CD14-positive monocyte (primary cell): ENCODE data around the gene KCNQ1. TPM values are rescaled to one million over a fixed set of nuclear protein-coding genes. Genes with fewer than 3 reads are reported as not detected.
A peak's percentile ranks its signal among the peaks of the same experiment; 100 is the strongest.

Source experiments
- DNase-seq, 3 donors: peaks; one replicate each; pipeline ENCODE4 v3.0.0-alpha.2; 2011 to 2022
- H2AFZ ChIP-seq: 2 replicates; pipeline ENCODE4 v1.6.0; 2012; ENCODE audit warnings: mild to moderate bottlenecking, low read depth, low read length, inconsistent platforms; ENCODE audit not compliant: insufficient read depth, poor library complexity, severe bottlenecking
- H3K27ac ChIP-seq, 2 donors: 1 replicate in 1 of 2; 2 replicates in 1 of 2; pipeline ENCODE4 v1.5.1; 2012 to 2013; ENCODE audit warnings: low read length in 2 of 2, control low read depth in 1 of 2, inconsistent platforms in 1 of 2, low read depth in 1 of 2, mild to moderate bottlenecking in 1 of 2
- H3K27me3 ChIP-seq, 2 donors: one replicate each; pipeline versions ENCODE4 v1.6.0 to v1.6.1; 2011 to 2013; ENCODE audit warnings: low read length in 2 of 2; ENCODE audit not compliant: control insufficient read depth in 2 of 2, insufficient read depth in 2 of 2
- H3K36me3 ChIP-seq, 2 donors: replicated peaks in 1 of 2; 1 replicate in 1 of 2; 2 replicates in 1 of 2; pipeline versions ENCODE4 v1.5.1 to v1.6.1; 2012 to 2013; ENCODE audit warnings: low read length in 2 of 2, control low read depth in 1 of 2, inconsistent platforms in 1 of 2, mild to moderate bottlenecking in 1 of 2; ENCODE audit not compliant: insufficient read depth in 2 of 2, control insufficient read depth in 1 of 2
- H3K4me1 ChIP-seq, 2 donors: 1 replicate in 1 of 2; 2 replicates in 1 of 2; pipeline versions ENCODE4 v1.5.1 to v1.6.1; 2012 to 2013; ENCODE audit warnings: low read length in 2 of 2, control low read depth in 1 of 2, inconsistent platforms in 1 of 2, mild to moderate bottlenecking in 1 of 2, moderate library complexity in 1 of 2; ENCODE audit not compliant: insufficient read depth in 2 of 2, control insufficient read depth in 1 of 2
- H3K4me2 ChIP-seq: replicated peaks from 2 replicates; pipeline ENCODE3; 2012; ENCODE audit warnings: low read length, moderate library complexity, mild to moderate bottlenecking; ENCODE audit not compliant: poor library complexity, severe bottlenecking; ENCODE audit errors: extremely low read depth
- H3K4me3 ChIP-seq, 3 experiments: fragments of 200-600 bp in 1 of 3; sonication (generic) in 1 of 3; replicated peaks in 1 of 3; 1 replicate in 2 of 3; 2 replicates in 1 of 3; pipeline ENCODE4 v1.5.1; 2011 to 2013; ENCODE audit warnings: low read length in 3 of 3, mild to moderate bottlenecking in 3 of 3, control low read depth in 2 of 3, low read depth in 2 of 3, inconsistent platforms in 1 of 3, moderate library complexity in 1 of 3
- H3K79me2 ChIP-seq: 2 replicates; pipeline ENCODE4 v1.6.0; 2012; ENCODE audit warnings: mild to moderate bottlenecking, control low read depth, inconsistent platforms, low read length, moderate library complexity; ENCODE audit not compliant: insufficient read depth
- H3K9ac ChIP-seq: 2 replicates; pipeline ENCODE4 v1.6.0; 2017; ENCODE audit warnings: low read length, mild to moderate bottlenecking; ENCODE audit not compliant: insufficient read depth, poor library complexity, severe bottlenecking
- H3K9me3 ChIP-seq, 2 donors: replicated peaks in 1 of 2; 1 replicate in 1 of 2; 2 replicates in 1 of 2; pipeline versions ENCODE4 v1.5.1 to v1.6.1; 2012 to 2013; ENCODE audit warnings: low read length in 2 of 2, control low read depth in 1 of 2; ENCODE audit not compliant: control insufficient read depth in 1 of 2, insufficient read depth in 1 of 2
- H4K20me1 ChIP-seq: 2 replicates; pipeline ENCODE4 v1.6.0; 2012; ENCODE audit warnings: mild to moderate bottlenecking, low read length, control low read depth, moderate library complexity; ENCODE audit not compliant: insufficient read depth
- H3K27ac Mint-ChIP-seq, 7 donors: one replicate each; pipeline ENCODE4 v1.8.0; 2020; ENCODE audit warnings: mild to moderate bottlenecking in 7 of 7, mixed read lengths in 7 of 7, moderate library complexity in 6 of 7, inconsistent platforms in 2 of 7
- H3K27me3 Mint-ChIP-seq, 3 donors: one replicate each; pipeline ENCODE4 v1.8.0; 2021 to 2022; ENCODE audit warnings: low read depth in 3 of 3, mild to moderate bottlenecking in 3 of 3, mixed read lengths in 3 of 3, moderate library complexity in 3 of 3, inconsistent platforms in 1 of 3
- H3K36me3 Mint-ChIP-seq, 2 donors: one replicate each; pipeline ENCODE4 v1.8.0; 2020; ENCODE audit warnings: mixed read lengths in 2 of 2, inconsistent platforms in 1 of 2, mild to moderate bottlenecking in 1 of 2
- H3K4me1 Mint-ChIP-seq: one replicate; pipeline ENCODE4 v1.8.0; 2020; ENCODE audit warnings: mild to moderate bottlenecking, mixed read lengths
- H3K4me3 Mint-ChIP-seq, 2 donors: one replicate each; pipeline ENCODE4 v1.8.0; 2020; ENCODE audit warnings: mild to moderate bottlenecking in 2 of 2, mixed read lengths in 2 of 2, moderate library complexity in 1 of 2
- H3K9me3 Mint-ChIP-seq, 7 donors: one replicate each; pipeline ENCODE4 v1.8.0; 2020 to 2022; ENCODE audit warnings: mixed read lengths in 7 of 7, mild to moderate bottlenecking in 6 of 7, moderate library complexity in 6 of 7, inconsistent platforms in 2 of 7
- WGBS: methylation state at CpG from one replicate; pipeline ENCODE4 v1.1.5; 2013; ENCODE audit warnings: missing lambda C conversion rate; ENCODE audit not compliant: insufficient coverage; 5-methylcytosine and 5-hydroxymethylcytosine counted together
- intact Hi-C, 2 donors: fragments of 100-400 bp; cut with micrococcal nuclease; formaldehyde crosslinking; loops; one replicate each; pipeline versions ENCODE4 v1.15.0 to v1.15.1; 2023
- polyA plus RNA-seq, 3 donors: library from polyadenylated mRNA; depleted of rRNA in 1 of 3; unstranded in 2 of 3; stranded (reverse) in 1 of 3; fragments of 300-500 nt in 2 of 3; fragments of >200 nt in 1 of 3; fragmentation: Illumina TruSeq in 2 of 3; gene quantifications; 1 replicate in 2 of 3; 2 replicates in 1 of 3; pipeline ENCODE4 v1.2.3, GENCODE V29; 2012 to 2021
- TF ChIP-seq, protein P1 (sequence below): fragments of 200-600 bp; IDR thresholded peaks from one replicate; pipeline ENCODE4 v1.8.0; 2022; ENCODE audit warnings: antibody characterized with exemption, mild to moderate bottlenecking

KCNQ1 gene
- polyA plus RNA-seq, 3 donors: 14.9 to 31.8 (median 21.6) TPM

DNA sequence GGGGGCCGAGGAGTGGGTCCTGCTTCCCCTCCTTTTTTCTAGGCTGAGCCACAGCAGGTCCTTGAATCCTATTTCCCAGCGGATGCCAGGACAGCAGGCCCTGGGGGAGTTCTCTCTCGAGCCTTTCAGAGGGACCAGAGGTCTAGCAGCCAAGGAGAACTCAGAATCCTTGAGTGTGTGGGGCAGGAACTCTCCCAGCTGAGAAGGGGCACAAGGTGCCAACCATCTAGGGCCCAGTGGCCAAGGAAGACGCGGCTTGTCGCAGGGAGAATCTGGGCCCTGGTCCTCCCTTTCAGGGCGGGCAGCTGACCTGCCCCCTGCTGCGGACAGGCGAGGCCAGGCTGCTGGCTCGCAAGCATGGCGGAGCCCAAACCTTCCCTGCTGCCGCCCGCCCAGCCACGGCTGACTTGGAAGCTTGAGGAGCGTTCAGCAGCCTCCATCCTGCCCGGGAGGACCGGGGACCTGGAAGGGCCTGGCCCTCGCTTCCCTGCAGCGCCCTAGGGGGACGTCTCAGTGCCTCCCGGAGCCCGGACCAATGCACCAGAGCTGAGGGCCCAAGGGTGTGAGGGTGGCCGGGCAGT, 45.2 kb upstream of the KCNQ1 start:
- H3K36me3 Mint-ChIP-seq: peaks cover 16 to 34% of the 10 kb centered on the region in 2 donors
- DNase-seq: peak in 2 of 3 donors; percentile 6 to 24
- H3K79me2 ChIP-seq: peaks cover 32% of the 10 kb centered on the region
- peak overlapping the region; percentile 70 to 92 (median 79) for H3K4me3 ChIP-seq
- WGBS: 31% methylated on average over 23 of the region's 23 CpGs
- peak overlapping the region; percentile 89 to 94 (median 92) for H3K27ac Mint-ChIP-seq
- H3K27ac ChIP-seq: peak overlapping the region; percentile 94 to 95
- no peaks in the 10 kb centered on the region for H3K27me3 ChIP-seq
- H3K9me3 ChIP-seq: no peaks in the 10 kb centered on the region
- TF ChIP-seq, protein P1, sequence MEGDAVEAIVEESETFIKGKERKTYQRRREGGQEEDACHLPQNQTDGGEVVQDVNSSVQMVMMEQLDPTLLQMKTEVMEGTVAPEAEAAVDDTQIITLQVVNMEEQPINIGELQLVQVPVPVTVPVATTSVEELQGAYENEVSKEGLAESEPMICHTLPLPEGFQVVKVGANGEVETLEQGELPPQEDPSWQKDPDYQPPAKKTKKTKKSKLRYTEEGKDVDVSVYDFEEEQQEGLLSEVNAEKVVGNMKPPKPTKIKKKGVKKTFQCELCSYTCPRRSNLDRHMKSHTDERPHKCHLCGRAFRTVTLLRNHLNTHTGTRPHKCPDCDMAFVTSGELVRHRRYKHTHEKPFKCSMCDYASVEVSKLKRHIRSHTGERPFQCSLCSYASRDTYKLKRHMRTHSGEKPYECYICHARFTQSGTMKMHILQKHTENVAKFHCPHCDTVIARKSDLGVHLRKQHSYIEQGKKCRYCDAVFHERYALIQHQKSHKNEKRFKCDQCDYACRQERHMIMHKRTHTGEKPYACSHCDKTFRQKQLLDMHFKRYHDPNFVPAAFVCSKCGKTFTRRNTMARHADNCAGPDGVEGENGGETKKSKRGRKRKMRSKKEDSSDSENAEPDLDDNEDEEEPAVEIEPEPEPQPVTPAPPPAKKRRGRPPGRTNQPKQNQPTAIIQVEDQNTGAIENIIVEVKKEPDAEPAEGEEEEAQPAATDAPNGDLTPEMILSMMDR: no peak
- peaks cover 15% of the 10 kb centered on the region for H4K20me1 ChIP-seq
- peak overlapping the region; percentile 84 to 88 for H3K4me3 Mint-ChIP-seq
- H3K9ac ChIP-seq: peak overlapping the region; percentile 88
- H3K27me3 Mint-ChIP-seq: peaks cover 0 to 2% (median 0%) of the 10 kb centered on the region in 3 donors
- intact Hi-C loops: loop anchor here (1.0 to 5.0 kb wide), 2 partner anchors 97 to 132 kb away; partner anchors contain the start of gene TSPAN32 (in 1 of the 2)
- H2AFZ ChIP-seq: peak overlapping the region; percentile 78
- H3K4me1 Mint-ChIP-seq: peaks cover 18% of the 10 kb centered on the region
- peaks cover 22 to 23% of the 10 kb centered on the region in 2 donors for H3K36me3 ChIP-seq
- H3K4me1 ChIP-seq: peaks cover 21 to 26% of the 10 kb centered on the region in 2 donors
- H3K4me2 ChIP-seq: peak overlapping the region; percentile 85
- no peaks in the 10 kb centered on the region for H3K9me3 Mint-ChIP-seq

DNA sequence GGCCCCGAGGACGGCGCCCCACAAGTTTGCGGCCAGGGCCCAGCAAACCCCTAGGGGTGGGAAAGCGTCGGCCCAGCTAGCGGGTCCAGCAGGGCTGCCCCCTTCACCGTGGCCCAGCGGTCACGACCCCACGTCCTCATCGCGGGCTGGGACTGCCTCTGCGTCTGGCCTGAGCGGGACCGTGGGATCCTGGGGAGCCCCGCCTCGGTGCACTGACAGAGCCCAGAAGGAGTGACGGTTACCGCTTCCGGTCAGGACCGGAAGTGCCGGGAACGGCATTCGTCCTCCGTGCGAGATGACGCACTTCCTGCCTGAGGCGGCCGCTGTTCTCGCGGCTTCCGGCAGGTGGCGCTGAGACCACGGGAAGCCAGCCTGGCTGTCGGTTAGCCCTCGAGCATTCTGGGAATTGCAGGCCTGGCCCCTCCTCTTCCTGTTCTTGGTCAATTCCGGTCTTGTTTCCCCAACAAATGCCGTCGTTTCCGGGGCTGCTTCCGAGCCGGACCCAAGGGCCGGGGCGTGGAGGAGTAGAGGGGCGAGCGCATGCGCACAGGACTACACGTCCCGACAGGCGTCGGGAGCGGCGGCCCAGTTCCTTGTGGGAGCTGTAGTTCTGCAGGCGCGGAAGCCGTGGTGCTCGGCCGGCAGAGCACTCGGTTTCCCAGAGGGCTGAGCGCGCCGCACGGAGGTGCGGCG, 44.6 kb upstream of the KCNQ1 start, which contains the start of gene TSSC4:
Gene TSSC4, plus strand, starts transcription at position 682 of the 693 bp plus-strand sequence. CDS start 1,884 bp downstream, outside the sequence.
- DNase-seq: peak; percentile 100
- Mint-ChIP-seq H3K9me3 (no peaks in the 10 kb centered on the region), H3K4me1 (peaks cover 18% of the 10 kb centered on the region), H3K4me3 (peak within 1 kb of the TSS; percentile 84 to 91), H3K27ac (peak within 1 kb of the TSS; percentile 89 to 94 (median 92)), H3K27me3 (peaks cover 0 to 2% (median 0%) of the 10 kb centered on the region in 3 donors), H3K36me3 (peaks cover 17 to 34% of the 10 kb centered on the region in 2 donors)
- peaks cover 17% of the 10 kb centered on the region for H4K20me1 ChIP-seq
- H3K4me2 ChIP-seq: peak within 1 kb of the TSS; percentile 92
- H3K79me2 ChIP-seq: peaks cover 32% of the 10 kb centered on the region
- peak within 1 kb of the TSS; percentile 88 to 98 (median 93) for H3K4me3 ChIP-seq
- WGBS: under 1% methylated on average over 64 of the region's 66 CpGs
- peak within 1 kb of the TSS; percentile 90 for H3K9ac ChIP-seq
- H3K36me3 ChIP-seq: peaks cover 22 to 23% of the 10 kb centered on the region in 2 donors
- H3K9me3 ChIP-seq: no peaks in the 10 kb centered on the region
- TF ChIP-seq, protein P1: peak; percentile 95
- peak within 1 kb of the TSS; percentile 94 to 95 for H3K27ac ChIP-seq
- intact Hi-C loops: loop anchor here (1.0 to 5.0 kb wide), 2 partner anchors 98 to 133 kb away; partner anchors contain the start of gene TSPAN32 (in 1 of the 2)
- H3K27me3 ChIP-seq: no peaks in the 10 kb centered on the region
- peak within 1 kb of the TSS; percentile 78 for H2AFZ ChIP-seq
- peaks cover 21 to 26% of the 10 kb centered on the region in 2 donors for H3K4me1 ChIP-seq
